BLaER1 treated with 17β-estradiol and CSF1 and Interleukin-3, amounts not matched to agents 10 nM and 100 nM (cell line): ENCODE results near the gene PPHLN1.

Experiments
- H3K27ac ChIP-seq, 11 experiments: shearing (Covaris generic); formaldehyde crosslinking; 2 replicates each; pipeline ENCODE4 v1.8.1; 2022
- H3K27me3 ChIP-seq, 11 experiments: shearing (Covaris generic); formaldehyde crosslinking; 2 replicates each; pipeline ENCODE4 v1.8.1; 2022
- H3K36me3 ChIP-seq, 11 experiments: shearing (Covaris generic); formaldehyde crosslinking; 2 replicates each; pipeline ENCODE4 v1.8.1; 2022
- H3K4me1 ChIP-seq, 10 experiments: shearing (Covaris generic); formaldehyde crosslinking; 2 replicates each; pipeline ENCODE4 v1.8.1; 2022
- H3K4me2 ChIP-seq, 11 experiments: shearing (Covaris generic); formaldehyde crosslinking; 2 replicates each; pipeline ENCODE4 v1.8.1; 2022
- H3K4me3 ChIP-seq, 10 experiments: shearing (Covaris generic); formaldehyde crosslinking; 2 replicates each; pipeline ENCODE4 v1.8.1; 2022
- H3K9ac ChIP-seq, 11 experiments: shearing (Covaris generic); formaldehyde crosslinking; 2 replicates each; pipeline ENCODE4 v1.8.1; 2022
- H3K9me3 ChIP-seq, 11 experiments: shearing (Covaris generic); formaldehyde crosslinking; replicated peaks in 1 of 11; 2 replicates each; pipeline ENCODE4 v1.8.1; 2022
- H4K20me1 ChIP-seq, 11 experiments: shearing (Covaris generic); formaldehyde crosslinking; 2 replicates each; pipeline ENCODE4 v1.8.1; 2022
- Cebpa-rat ChIP-seq, 11 experiments: shearing (Covaris generic); IDR thresholded peaks; 2 replicates each; pipeline ENCODE4 v1.8.1; 2022

PPHLN1 gene

GRCh38 chr12:42432517-42433140 is 106.7 kb downstream of the PPHLN1 start:
- no peak overlapping the region for H3K4me2 ChIP-seq

GRCh38 chr12:42440608-42441007 is 114.6 kb downstream of the PPHLN1 start:
- peaks cover 13 to 29% (median 24%) of the 10 kb centered on the region in 11 experiments; a peak in 21 of 22 replicates for H3K9me3 ChIP-seq
- no peaks in the 10 kb centered on the region for H3K4me1 ChIP-seq
- no peak overlapping the region for H3K27ac ChIP-seq
- H3K9ac ChIP-seq, result no peak overlapping the region
- H3K4me3 ChIP-seq, result no peak overlapping the region
- H3K27me3 ChIP-seq, result no peaks in the 10 kb centered on the region
- no peaks in the 10 kb centered on the region for H4K20me1 ChIP-seq
- H3K4me2 ChIP-seq, result no peak overlapping the region
- H3K36me3 ChIP-seq, result peaks cover 63 to 91% (median 76%) of the 10 kb centered on the region in 11 experiments
- TF ChIP-seq Cebpa-rat (IDR thresholded peaks at IDR 0.05), result no peak

More at GRCh38 chr12:42432517-42433140, 106.7 kb downstream of the PPHLN1 start:
- Histone ChIP-seq H3K9ac (no peak overlapping the region), H3K4me3 (no peak overlapping the region), H3K36me3 (peaks cover 24 to 75% (median 56%) of the 10 kb centered on the region in 11 experiments), H3K27me3 (no peaks in the 10 kb centered on the region), H4K20me1 (no peaks in the 10 kb centered on the region), H3K9me3 (no peaks in the 10 kb centered on the region), H3K27ac (no peak overlapping the region), H3K4me1 (no peaks in the 10 kb centered on the region)
- TF ChIP-seq Cebpa-rat (IDR thresholded peaks at IDR 0.05), result no peak

- Histone ChIP-seq H4K20me1 (no peaks in the 10 kb centered on the region), H3K27ac (no peak overlapping the region), H3K4me1 (no peaks in the 10 kb centered on the region), H3K4me2 (no peak overlapping the region), H3K9ac (no peak overlapping the region), H3K27me3 (no peaks in the 10 kb centered on the region), H3K9me3 (peaks cover 13 to 29% (median 24%) of the 10 kb centered on the region in 11 experiments; a peak in 21 of 22 replicates), H3K4me3 (no peak overlapping the region), H3K36me3 (peaks cover 75 to 93% (median 85%) of the 10 kb centered on the region in 11 experiments)
- TF ChIP-seq Cebpa-rat (IDR thresholded peaks at IDR 0.05), result no peak
Observed at GRCh38 chr12:42442311-42442759, 116.4 kb downstream of the PPHLN1 start.

GRCh38 chr12:42442888-42443287 is 116.9 kb downstream of the PPHLN1 start:
- Histone ChIP-seq H3K36me3 (peaks cover 75 to 97% (median 87%) of the 10 kb centered on the region in 11 experiments), H4K20me1 (no peaks in the 10 kb centered on the region), H3K9ac (no peak overlapping the region), H3K27me3 (no peaks in the 10 kb centered on the region), H3K4me3 (no peak overlapping the region), H3K4me1 (no peaks in the 10 kb centered on the region), H3K4me2 (no peak overlapping the region), H3K27ac (no peak overlapping the region), H3K9me3 (peaks cover 13 to 29% (median 24%) of the 10 kb centered on the region in 11 experiments; a peak in 21 of 22 replicates)
- TF ChIP-seq Cebpa-rat (IDR thresholded peaks at IDR 0.05), result no peak

GRCh38 chr12:42444192-42444943 is 118.4 kb downstream of the PPHLN1 start:
- peaks cover 81 to 97% (median 92%) of the 10 kb centered on the region in 11 experiments for H3K36me3 ChIP-seq
- no peak overlapping the region for H3K4me2 ChIP-seq
- no peaks in the 10 kb centered on the region for H3K27me3 ChIP-seq
- no peak overlapping the region for H3K27ac ChIP-seq
- no peaks in the 10 kb centered on the region for H3K4me1 ChIP-seq
- TF ChIP-seq Cebpa-rat (IDR thresholded peaks at IDR 0.05), result no peak
- peaks cover 13 to 29% (median 24%) of the 10 kb centered on the region in 11 experiments; a peak in 21 of 22 replicates for H3K9me3 ChIP-seq
- no peak overlapping the region for H3K4me3 ChIP-seq
- H4K20me1 ChIP-seq, result no peaks in the 10 kb centered on the region
- no peak overlapping the region for H3K9ac ChIP-seq

GRCh38 chr12:42445891-42446290 is 119.9 kb downstream of the PPHLN1 start:
- H3K36me3 ChIP-seq, result peaks cover 77 to 100% (median 91%) of the 10 kb centered on the region in 11 experiments
- H4K20me1 ChIP-seq, result no peaks in the 10 kb centered on the region
- H3K9ac ChIP-seq, result no peak overlapping the region
- no peak overlapping the region for H3K27ac ChIP-seq
- no peaks in the 10 kb centered on the region for H3K27me3 ChIP-seq
- peaks cover 13 to 29% (median 24%) of the 10 kb centered on the region in 11 experiments; a peak in 21 of 22 replicates for H3K9me3 ChIP-seq
- H3K4me2 ChIP-seq, result no peak overlapping the region
- H3K4me1 ChIP-seq, result peaks cover 0 to 12% (median 9%) of the 10 kb centered on the region in 10 experiments; a peak in 14 of 20 replicates
- no peak overlapping the region for H3K4me3 ChIP-seq
- TF ChIP-seq Cebpa-rat (IDR thresholded peaks at IDR 0.05), result no peak

- no peak for TF ChIP-seq Cebpa-rat (IDR thresholded peaks at IDR 0.05)
- peaks cover 0 to 13% (median 9%) of the 10 kb centered on the region in 10 experiments; a peak in 14 of 20 replicates for H3K4me1 ChIP-seq
Observed at GRCh38 chr12:42446761-42447160, 120.8 kb downstream of the PPHLN1 start.

GRCh38 chr12:42447371-42447786 is 121.4 kb downstream of the PPHLN1 start:
- H3K27me3 ChIP-seq, result no peaks in the 10 kb centered on the region
- no peaks in the 10 kb centered on the region for H4K20me1 ChIP-seq
- peaks cover 64 to 89% (median 76%) of the 10 kb centered on the region in 11 experiments for H3K36me3 ChIP-seq
- no peak overlapping the region for H3K27ac ChIP-seq
- H3K4me3 ChIP-seq, result no peak overlapping the region
- H3K9ac ChIP-seq, result no peak overlapping the region
- H3K4me1 ChIP-seq, result peaks cover 0 to 13% (median 9%) of the 10 kb centered on the region in 10 experiments; a peak in 14 of 20 replicates
- no peak overlapping the region for H3K4me2 ChIP-seq
- TF ChIP-seq Cebpa-rat (IDR thresholded peaks at IDR 0.05), result no peak
- H3K9me3 ChIP-seq, result peaks cover 8 to 23% (median 20%) of the 10 kb centered on the region in 11 experiments; a peak in 21 of 22 replicates

More at GRCh38 chr12:42446761-42447160, 120.8 kb downstream of the PPHLN1 start:
- Histone ChIP-seq H3K27me3 (no peaks in the 10 kb centered on the region), H3K9ac (no peak overlapping the region), H3K36me3 (peaks cover 71 to 96% (median 82%) of the 10 kb centered on the region in 11 experiments), H3K9me3 (peaks cover 13 to 29% (median 24%) of the 10 kb centered on the region in 11 experiments; a peak in 21 of 22 replicates), H4K20me1 (no peaks in the 10 kb centered on the region), H3K27ac (no peak overlapping the region), H3K4me3 (no peak overlapping the region), H3K4me2 (no peak overlapping the region)

- no peak overlapping the region for H3K4me2 ChIP-seq
- no peaks in the 10 kb centered on the region for H3K27me3 ChIP-seq
- H3K9me3 ChIP-seq, result peaks cover 0 to 8% (median 5%) of the 10 kb centered on the region in 11 experiments; a peak in 15 of 22 replicates
- no peak overlapping the region for H3K27ac ChIP-seq
- no peak overlapping the region for H3K4me3 ChIP-seq
- no peak for TF ChIP-seq Cebpa-rat (IDR thresholded peaks at IDR 0.05)
- H4K20me1 ChIP-seq, result no peaks in the 10 kb centered on the region
- H3K36me3 ChIP-seq, result peaks cover 50 to 75% (median 62%) of the 10 kb centered on the region in 11 experiments
- H3K4me1 ChIP-seq, result peaks cover 0 to 13% (median 9%) of the 10 kb centered on the region in 10 experiments; a peak in 14 of 20 replicates
- no peak overlapping the region for H3K9ac ChIP-seq
Observed at GRCh38 chr12:42448841-42449240, 122.9 kb downstream of the PPHLN1 start.
